ENCODE measurements around the gene NEU3. TPM values are rescaled to one million over a fixed set of nuclear protein-coding genes. Genes with fewer than 3 reads are reported as not detected.

The NEU3 gene
- polyA plus RNA-seq, 1 donor (not counting 4 experiments of a cell fraction or from before 2014, with no cell fraction given) = 8.2 TPM

GRCh38 chr11:74978041-74978440, 10.7 kb upstream of the NEU3 start:
- dilution Hi-C loops (cut with MboI; ENCODE audit: extremely low pct_ligation_motif_present, low sequenced_read_pairs) = no loop called here
- H3K4me3 ChIP-seq (ENCODE audit: control insufficient read depth in 2 of 3, extremely low read depth in 1 of 3, insufficient read depth in 2 of 3, low read depth in 1 of 3, low read length in 3 of 3) = no peak overlapping the region
- no peaks in the 10 kb centered on the region for H3K27me3 ChIP-seq (ENCODE audit: control insufficient read depth, extremely low read depth, insufficient read depth, low read length)
- H3K4me2 ChIP-seq (ENCODE audit: control insufficient read depth, extremely low read depth, insufficient read depth, low read depth, low read length) = no peak overlapping the region
- H3K9me1 ChIP-seq (ENCODE audit: control insufficient read depth, extremely low read depth, insufficient read depth, low read length) = no peaks in the 10 kb centered on the region
- H2AFZ ChIP-seq (ENCODE audit: control insufficient read depth, low read length) = no peak overlapping the region
- peaks cover 16 to 20% of the 10 kb centered on the region in 2 experiments for H3K36me3 ChIP-seq (ENCODE audit: control insufficient read depth in 2 of 2, extremely low read depth in 1 of 2, insufficient read depth in 2 of 2, low read length in 2 of 2)
- FAIRE-seq (no peak), DNase-seq (ENCODE audit: low read depth, low spot score) (no peak)
- H3K27ac ChIP-seq (ENCODE audit: control insufficient read depth, insufficient read depth, low read length) = no peak overlapping the region
- H3K79me2 ChIP-seq (ENCODE audit: control insufficient read depth, insufficient read depth, low read length) = peaks cover 7% of the 10 kb centered on the region
- H3K4me1 ChIP-seq (ENCODE audit: control insufficient read depth, extremely low read depth, insufficient read depth, low read length) = no peaks in the 10 kb centered on the region
- no peaks in the 10 kb centered on the region for H3K9me3 ChIP-seq (ENCODE audit: control insufficient read depth, low read depth, low read length)
- no peaks in the 10 kb centered on the region for H4K20me1 ChIP-seq (ENCODE audit: control insufficient read depth, extremely low read depth, insufficient read depth, low read length)
- no peak overlapping the region for H3K9ac ChIP-seq (ENCODE audit: control insufficient read depth, extremely low read depth, insufficient read depth, low read length)
- no peak for TF ChIP-seq EZH2 (IDR thresholded peaks at IDR 0.05; ENCODE audit: low read length)

DNA sequence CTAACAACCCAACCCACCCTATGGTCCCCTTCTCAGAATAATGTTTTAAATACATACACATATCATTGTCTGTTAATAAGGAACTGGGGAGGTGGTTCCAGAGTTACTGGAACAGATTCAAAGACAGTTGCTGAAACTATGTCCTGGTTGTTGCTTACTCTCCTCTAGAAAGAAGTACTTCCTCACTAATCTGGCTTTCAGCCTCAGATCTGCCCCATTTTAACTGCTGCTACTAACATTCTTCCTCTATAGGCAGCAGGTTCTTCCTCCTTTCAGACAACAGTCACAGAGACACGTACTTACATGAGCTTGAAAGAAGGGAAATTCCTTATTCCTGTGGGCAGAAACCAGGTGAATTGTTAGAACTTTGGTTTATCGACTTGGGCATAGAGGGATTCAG, 8.1 kb upstream of the NEU3 start:
- TF ChIP-seq, protein P1, sequence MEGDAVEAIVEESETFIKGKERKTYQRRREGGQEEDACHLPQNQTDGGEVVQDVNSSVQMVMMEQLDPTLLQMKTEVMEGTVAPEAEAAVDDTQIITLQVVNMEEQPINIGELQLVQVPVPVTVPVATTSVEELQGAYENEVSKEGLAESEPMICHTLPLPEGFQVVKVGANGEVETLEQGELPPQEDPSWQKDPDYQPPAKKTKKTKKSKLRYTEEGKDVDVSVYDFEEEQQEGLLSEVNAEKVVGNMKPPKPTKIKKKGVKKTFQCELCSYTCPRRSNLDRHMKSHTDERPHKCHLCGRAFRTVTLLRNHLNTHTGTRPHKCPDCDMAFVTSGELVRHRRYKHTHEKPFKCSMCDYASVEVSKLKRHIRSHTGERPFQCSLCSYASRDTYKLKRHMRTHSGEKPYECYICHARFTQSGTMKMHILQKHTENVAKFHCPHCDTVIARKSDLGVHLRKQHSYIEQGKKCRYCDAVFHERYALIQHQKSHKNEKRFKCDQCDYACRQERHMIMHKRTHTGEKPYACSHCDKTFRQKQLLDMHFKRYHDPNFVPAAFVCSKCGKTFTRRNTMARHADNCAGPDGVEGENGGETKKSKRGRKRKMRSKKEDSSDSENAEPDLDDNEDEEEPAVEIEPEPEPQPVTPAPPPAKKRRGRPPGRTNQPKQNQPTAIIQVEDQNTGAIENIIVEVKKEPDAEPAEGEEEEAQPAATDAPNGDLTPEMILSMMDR (optimal IDR thresholded peaks at IDR 0.05 in 1 of 3, IDR thresholded peaks at IDR 0.05 in 1 of 3, conservative IDR thresholded peaks at IDR 0.05 in 1 of 3; ENCODE audit: extremely low read depth in 1 of 3, insufficient read depth in 2 of 3, low read length in 3 of 3) = no peak
- no peak for TF ChIP-seq EZH2 (IDR thresholded peaks at IDR 0.05; ENCODE audit: low read length)
- H3K27me3 ChIP-seq (ENCODE audit: control insufficient read depth, extremely low read depth, insufficient read depth, low read length) = no peaks in the 10 kb centered on the region
- peaks cover 6 to 10% of the 10 kb centered on the region in 2 experiments for H3K36me3 ChIP-seq (ENCODE audit: control insufficient read depth in 2 of 2, extremely low read depth in 1 of 2, insufficient read depth in 2 of 2, low read length in 2 of 2)
- H3K9me3 ChIP-seq (ENCODE audit: control insufficient read depth, low read depth, low read length) = no peaks in the 10 kb centered on the region
- no peak overlapping the region for H3K27ac ChIP-seq (ENCODE audit: control insufficient read depth, insufficient read depth, low read length)
- H3K4me3 ChIP-seq (ENCODE audit: control insufficient read depth in 2 of 3, extremely low read depth in 1 of 3, insufficient read depth in 2 of 3, low read depth in 1 of 3, low read length in 3 of 3) = no peak overlapping the region
- H3K4me1 ChIP-seq (ENCODE audit: control insufficient read depth, extremely low read depth, insufficient read depth, low read length) = no peaks in the 10 kb centered on the region
- H3K9ac ChIP-seq (ENCODE audit: control insufficient read depth, extremely low read depth, insufficient read depth, low read length) = no peak overlapping the region
- H3K79me2 ChIP-seq (ENCODE audit: control insufficient read depth, insufficient read depth, low read length) = no peaks in the 10 kb centered on the region
- dilution Hi-C loops (cut with MboI; ENCODE audit: extremely low pct_ligation_motif_present, low sequenced_read_pairs) = no loop called here
- H3K9me1 ChIP-seq (ENCODE audit: control insufficient read depth, extremely low read depth, insufficient read depth, low read length) = no peaks in the 10 kb centered on the region
- no peaks in the 10 kb centered on the region for H4K20me1 ChIP-seq (ENCODE audit: control insufficient read depth, extremely low read depth, insufficient read depth, low read length)
- FAIRE-seq (no peak), DNase-seq (ENCODE audit: low read depth, low spot score) (no peak)
- H3K4me2 ChIP-seq (ENCODE audit: control insufficient read depth, extremely low read depth, insufficient read depth, low read depth, low read length) = no peak overlapping the region
- no peak overlapping the region for H2AFZ ChIP-seq (ENCODE audit: control insufficient read depth, low read length)

DNA sequence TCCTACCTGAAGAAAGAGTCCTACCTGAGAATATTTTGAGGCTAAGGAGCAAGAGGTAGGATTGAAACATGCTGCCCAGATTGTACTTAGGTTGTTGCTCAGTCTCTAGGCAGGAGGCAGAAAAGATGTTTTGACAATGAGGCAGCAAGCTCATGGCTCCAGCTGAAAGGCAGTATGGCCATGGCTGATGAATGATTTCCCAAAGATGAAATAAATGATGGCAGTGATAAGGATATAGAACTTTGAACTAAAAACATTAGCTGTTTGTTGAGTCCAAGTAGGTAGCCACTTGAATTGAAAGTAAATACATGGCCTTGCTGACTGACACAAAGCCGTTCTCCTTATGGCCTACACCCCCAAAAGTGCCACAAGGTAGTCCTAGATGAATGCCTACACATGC, 6.8 kb upstream of the NEU3 start:
- Histone ChIP-seq H3K27me3 (ENCODE audit: control insufficient read depth, extremely low read depth, insufficient read depth, low read length) (no peaks in the 10 kb centered on the region), H2AFZ (ENCODE audit: control insufficient read depth, low read length) (no peak overlapping the region), H3K9me3 (ENCODE audit: control insufficient read depth, low read depth, low read length) (no peaks in the 10 kb centered on the region), H3K27ac (ENCODE audit: control insufficient read depth, insufficient read depth, low read length) (no peak overlapping the region), H3K4me3 (ENCODE audit: control insufficient read depth in 2 of 3, extremely low read depth in 1 of 3, insufficient read depth in 2 of 3, low read depth in 1 of 3, low read length in 3 of 3) (no peak overlapping the region), H3K9ac (ENCODE audit: control insufficient read depth, extremely low read depth, insufficient read depth, low read length) (no peak overlapping the region), H4K20me1 (ENCODE audit: control insufficient read depth, extremely low read depth, insufficient read depth, low read length) (no peaks in the 10 kb centered on the region), H3K79me2 (ENCODE audit: control insufficient read depth, insufficient read depth, low read length) (no peaks in the 10 kb centered on the region), H3K4me2 (ENCODE audit: control insufficient read depth, extremely low read depth, insufficient read depth, low read depth, low read length) (no peak overlapping the region), H3K36me3 (ENCODE audit: control insufficient read depth in 2 of 2, extremely low read depth in 1 of 2, insufficient read depth in 2 of 2, low read length in 2 of 2) (peaks cover 6 to 8% of the 10 kb centered on the region in 2 experiments), H3K9me1 (ENCODE audit: control insufficient read depth, extremely low read depth, insufficient read depth, low read length) (no peaks in the 10 kb centered on the region), H3K4me1 (ENCODE audit: control insufficient read depth, extremely low read depth, insufficient read depth, low read length) (no peaks in the 10 kb centered on the region)
- TF ChIP-seq, protein P1 (optimal IDR thresholded peaks at IDR 0.05 in 1 of 3, IDR thresholded peaks at IDR 0.05 in 1 of 3, conservative IDR thresholded peaks at IDR 0.05 in 1 of 3; ENCODE audit: extremely low read depth in 1 of 3, insufficient read depth in 2 of 3, low read length in 3 of 3) = no peak
- TF ChIP-seq EZH2 (IDR thresholded peaks at IDR 0.05; ENCODE audit: low read length) = no peak
- dilution Hi-C loops (cut with MboI; ENCODE audit: extremely low pct_ligation_motif_present, low sequenced_read_pairs) = no loop called here
- no peak for FAIRE-seq
- no peak for DNase-seq (ENCODE audit: low read depth, low spot score)
